Measurements from ENCODE around the gene FTCDNL1.

- TF ChIP-seq POLR2AphosphoS5 (IDR thresholded peaks at IDR 0.05; ENCODE audit: low read depth, low read length) = no peak
- TF ChIP-seq POLR2A (IDR thresholded peaks at IDR 0.05; ENCODE audit: low read depth, low read length) = no peak
- no peak for TF ChIP-seq TAF1 (IDR thresholded peaks at IDR 0.05; ENCODE audit: low read depth, low read length)
- TF ChIP-seq SPI1 (IDR thresholded peaks at IDR 0.05; ENCODE audit: low read depth, low read length) = no peak
- no peak for TF ChIP-seq PAX5 (IDR thresholded peaks at IDR 0.05; ENCODE audit: insufficient read depth, low read length, severe bottlenecking)
These were observed 58.6 kb downstream of the FTCDNL1 start for GRCh38 chr2:199792381-199792780.
